Kidney (tissue), 14 donors: Measurements from ENCODE around the gene TADA3. TPM values are rescaled to one million over a fixed set of nuclear protein-coding genes. Genes with fewer than 3 reads are reported as not detected.

ENCODE experiments used
- DNase-seq, 5 donors: peaks; one replicate each; pipeline ENCODE4 v3.0.0-alpha.2; 2013 to 2020
- FAIRE-seq: peaks from 2 replicates; lab custom pipeline; 2012; peaks lifted over from hg19 to GRCh38; lab: Jason Lieb, UNC
- H3K27ac ChIP-seq, 2 donors: one replicate each; pipeline ENCODE4 v1.7.0; 2013; ENCODE audit warnings: low read depth in 2 of 2, low read length in 2 of 2, inconsistent platforms in 1 of 2
- H3K27me3 ChIP-seq: one replicate; pipeline ENCODE4 v1.7.1; 2013; ENCODE audit warnings: low read length, inconsistent platforms; ENCODE audit not compliant: control insufficient read depth, insufficient read depth
- H3K36me3 ChIP-seq, 3 donors: one replicate each; pipeline versions ENCODE4 v1.7.0 to v1.7.1; 2013; ENCODE audit warnings: low read length in 3 of 3, control low read depth in 1 of 3, inconsistent platforms in 1 of 3; ENCODE audit not compliant: insufficient read depth in 3 of 3, control insufficient read depth in 2 of 3
- H3K4me1 ChIP-seq, 3 donors: one replicate each; pipeline versions ENCODE4 v1.7.0 to v1.7.1; 2013; ENCODE audit warnings: low read length in 3 of 3, inconsistent platforms in 1 of 3, low read depth in 1 of 3; ENCODE audit not compliant: control insufficient read depth in 2 of 3, insufficient read depth in 2 of 3
- H3K4me3 ChIP-seq, 3 donors: one replicate each; pipeline versions ENCODE4 v1.7.0 to v1.8.1; 2013; ENCODE audit warnings: low read length in 3 of 3, control low read depth in 1 of 3, inconsistent platforms in 1 of 3
- H3K9ac ChIP-seq, 3 donors: one replicate each; pipeline versions ENCODE4 v1.7.0 to v1.7.1; 2013; ENCODE audit warnings: low read length in 3 of 3, control low read depth in 1 of 3, inconsistent platforms in 1 of 3
- H3K9me3 ChIP-seq, 3 donors: one replicate each; pipeline versions ENCODE4 v1.7.0 to v1.7.1; 2013; ENCODE audit warnings: low read length in 3 of 3, control low read depth in 1 of 3, inconsistent platforms in 1 of 3; ENCODE audit not compliant: control insufficient read depth in 2 of 3, insufficient read depth in 1 of 3
- intact Hi-C: fragments of 100-400 bp; cut with DNase I; formaldehyde crosslinking; loops from one replicate; pipeline ENCODE4 v1.11.1; 2022
- polyA plus RNA-seq: library from polyadenylated mRNA; stranded (reverse); fragments of 350-450 nt; fragmentation: Illumina TruSeq; extraction: RNeasy Lipid Tissue Mini Kit (QIAGEN cat#74804); gene quantifications from one replicate; pipeline ENCODE4 v1.2.3, GENCODE V29; 2014; ENCODE audit warnings: low read depth, low replicate concordance; ENCODE audit not compliant: insufficient read depth
- total RNA-seq: library from RNA; stranded (reverse); fragmentation: NEBNext Ultra II Directional; extraction: Animal tissue kit (Norgen Biotek cat#: 25700); gene quantifications from one replicate; pipeline ENCODE4 v1.2.1, GENCODE V29; 2021
- TF ChIP-seq, protein P1 (sequence below): IDR thresholded peaks from 3 replicates; pipeline ENCODE4 v1.5.1; 2012; ENCODE audit warnings: mild to moderate bottlenecking, moderate library complexity, borderline replicate concordance; ENCODE audit not compliant: insufficient read depth; ENCODE audit errors: extremely low read depth
- donor health status: control.
- donor health status: control.
- donor health status: control.
- donor health status: control.
- donor health status: control.
- donor health status: DM: yes; HTN: yes; CAD: no.
- donor health status: Normal renal cell carcinoma (clear cell type).

Gene TADA3
- total and polyA plus RNA-seq, 2 donors from 2014 or later: 58.4 to 65.1 TPM

DNA sequence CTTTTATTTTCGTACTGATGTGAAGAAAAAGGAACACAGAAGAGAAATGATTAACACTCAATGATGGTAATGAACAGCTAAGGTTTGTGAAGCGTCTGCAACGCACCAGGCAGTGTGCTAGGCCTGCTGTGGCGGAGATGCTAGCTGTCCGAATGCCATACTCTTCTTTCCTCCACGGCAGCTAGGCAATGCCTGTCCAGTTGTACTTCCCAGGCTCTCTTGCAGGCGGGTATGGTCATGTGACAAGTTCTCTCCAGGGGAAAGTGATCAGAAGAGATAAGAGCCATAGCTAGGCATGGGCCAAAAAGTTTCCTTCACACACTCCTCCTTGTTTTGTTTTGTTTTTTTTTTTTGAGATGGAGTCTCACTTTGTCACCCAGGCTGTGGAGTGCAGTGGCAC, 6.7 kb downstream of the TADA3 start:
- Histone ChIP-seq H3K4me1 (peaks cover 0 to 21% (median 13%) of the 10 kb centered on the region in 3 donors), H3K36me3 (peaks cover 5 to 36% (median 16%) of the 10 kb centered on the region in 3 donors), H3K9ac (no peak overlapping the region), H3K27me3 (no peaks in the 10 kb centered on the region), H3K4me3 (no peak overlapping the region), H3K27ac (peak overlapping the region in 1 of 2 donors; percentile 17), H3K9me3 (no peaks in the 10 kb centered on the region)
- intact Hi-C loops: no loop called here
- DNase-seq (no peak), FAIRE-seq (no peak)
- TF ChIP-seq, protein P1, sequence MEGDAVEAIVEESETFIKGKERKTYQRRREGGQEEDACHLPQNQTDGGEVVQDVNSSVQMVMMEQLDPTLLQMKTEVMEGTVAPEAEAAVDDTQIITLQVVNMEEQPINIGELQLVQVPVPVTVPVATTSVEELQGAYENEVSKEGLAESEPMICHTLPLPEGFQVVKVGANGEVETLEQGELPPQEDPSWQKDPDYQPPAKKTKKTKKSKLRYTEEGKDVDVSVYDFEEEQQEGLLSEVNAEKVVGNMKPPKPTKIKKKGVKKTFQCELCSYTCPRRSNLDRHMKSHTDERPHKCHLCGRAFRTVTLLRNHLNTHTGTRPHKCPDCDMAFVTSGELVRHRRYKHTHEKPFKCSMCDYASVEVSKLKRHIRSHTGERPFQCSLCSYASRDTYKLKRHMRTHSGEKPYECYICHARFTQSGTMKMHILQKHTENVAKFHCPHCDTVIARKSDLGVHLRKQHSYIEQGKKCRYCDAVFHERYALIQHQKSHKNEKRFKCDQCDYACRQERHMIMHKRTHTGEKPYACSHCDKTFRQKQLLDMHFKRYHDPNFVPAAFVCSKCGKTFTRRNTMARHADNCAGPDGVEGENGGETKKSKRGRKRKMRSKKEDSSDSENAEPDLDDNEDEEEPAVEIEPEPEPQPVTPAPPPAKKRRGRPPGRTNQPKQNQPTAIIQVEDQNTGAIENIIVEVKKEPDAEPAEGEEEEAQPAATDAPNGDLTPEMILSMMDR: no peak

DNA sequence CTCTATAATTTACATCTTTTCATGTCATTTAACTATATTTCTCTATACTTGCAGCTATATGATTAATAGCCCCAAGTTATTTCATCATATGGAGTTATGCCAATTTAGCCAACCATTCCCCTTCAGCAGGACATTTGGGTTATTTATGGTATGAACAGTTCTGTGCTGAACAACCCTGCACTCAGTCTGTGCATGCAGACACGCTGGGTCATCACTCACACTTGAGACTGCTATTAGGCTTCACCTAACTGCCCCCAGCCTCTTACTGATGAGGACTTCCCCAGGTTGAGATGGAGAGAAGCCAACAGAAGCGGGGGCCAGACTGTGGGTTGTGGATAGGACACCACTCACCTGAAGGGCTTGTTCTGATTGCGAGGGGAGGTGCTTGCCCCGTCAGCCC, 7.3 kb downstream of the TADA3 start:
- TF ChIP-seq, protein P1: no peak
- H3K9ac ChIP-seq: no peak overlapping the region
- DNase-seq (no peak), FAIRE-seq (no peak)
- peaks cover 5 to 30% (median 12%) of the 10 kb centered on the region in 3 donors for H3K36me3 ChIP-seq
- no peak overlapping the region for H3K4me3 ChIP-seq
- intact Hi-C loops: no loop called here
- no peaks in the 10 kb centered on the region for H3K27me3 ChIP-seq
- H3K9me3 ChIP-seq: no peaks in the 10 kb centered on the region
- H3K4me1 ChIP-seq: peaks cover 0 to 26% (median 13%) of the 10 kb centered on the region in 3 donors
- no peak overlapping the region for H3K27ac ChIP-seq

DNA sequence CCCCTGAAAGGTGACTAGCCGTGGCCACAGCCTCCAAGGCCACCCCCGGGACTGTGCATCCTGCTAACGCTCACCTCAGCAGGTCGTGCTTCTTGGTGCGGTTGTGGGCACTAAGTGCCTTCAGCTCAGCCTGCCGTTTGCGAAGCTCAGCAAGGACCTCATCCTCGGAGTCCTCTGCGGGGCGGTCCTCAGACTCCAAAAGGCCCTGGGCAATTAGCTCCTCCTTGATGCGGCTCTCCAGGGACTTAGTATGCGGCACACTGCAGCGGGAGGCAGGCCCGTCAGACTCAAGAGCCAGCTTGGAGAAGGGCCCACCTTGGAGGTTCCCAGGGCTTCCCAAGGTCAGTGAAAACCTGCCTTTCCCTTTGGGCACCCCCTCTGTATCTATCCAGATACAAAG, 8.3 kb downstream of the TADA3 start:
- FAIRE-seq (no peak), DNase-seq (no peak)
- H3K4me1 ChIP-seq: peaks cover 0 to 27% (median 13%) of the 10 kb centered on the region in 3 donors
- H3K27ac ChIP-seq: no peak overlapping the region
- H3K9ac ChIP-seq: no peak overlapping the region
- peaks cover 5 to 22% (median 8%) of the 10 kb centered on the region in 3 donors for H3K36me3 ChIP-seq
- intact Hi-C loops: no loop called here
- no peaks in the 10 kb centered on the region for H3K9me3 ChIP-seq
- H3K27me3 ChIP-seq: no peaks in the 10 kb centered on the region
- TF ChIP-seq, protein P1: no peak
- H3K4me3 ChIP-seq: no peak overlapping the region

GRCh38 chr3:9782770-9783169, 9.5 kb downstream of the TADA3 start:
- no peaks in the 10 kb centered on the region for H3K9me3 ChIP-seq
- no peaks in the 10 kb centered on the region for H3K27me3 ChIP-seq
- peaks cover 3 to 20% (median 8%) of the 10 kb centered on the region in 3 donors for H3K36me3 ChIP-seq
- FAIRE-seq: no peak
- no peak overlapping the region for H3K9ac ChIP-seq
- intact Hi-C loops: no loop called here
- TF ChIP-seq, protein P1: no peak
- H3K27ac ChIP-seq: peak overlapping the region in 1 of 2 donors; percentile 36
- H3K4me1 ChIP-seq: peaks cover 0 to 27% (median 13%) of the 10 kb centered on the region in 3 donors
- no peak overlapping the region for H3K4me3 ChIP-seq
- DNase-seq: no peak
